CD4-positive, alpha-beta T cell treated with Interleukin-2 at 100 ng/mL for 4 hours (primary cell): ENCODE results near the gene C2orf68.
"Not testable (repeated sequence)": the region's sequence is repeated elsewhere in the genome, so short reads cannot be mapped to it uniquely, and the experiment has no call there.

Source experiments
- DNase-seq: peaks from one replicate; pipeline ENCODE4 v3.0.0-alpha.2; 2020; ENCODE audit warnings: low spot score

The C2orf68 gene

DNA sequence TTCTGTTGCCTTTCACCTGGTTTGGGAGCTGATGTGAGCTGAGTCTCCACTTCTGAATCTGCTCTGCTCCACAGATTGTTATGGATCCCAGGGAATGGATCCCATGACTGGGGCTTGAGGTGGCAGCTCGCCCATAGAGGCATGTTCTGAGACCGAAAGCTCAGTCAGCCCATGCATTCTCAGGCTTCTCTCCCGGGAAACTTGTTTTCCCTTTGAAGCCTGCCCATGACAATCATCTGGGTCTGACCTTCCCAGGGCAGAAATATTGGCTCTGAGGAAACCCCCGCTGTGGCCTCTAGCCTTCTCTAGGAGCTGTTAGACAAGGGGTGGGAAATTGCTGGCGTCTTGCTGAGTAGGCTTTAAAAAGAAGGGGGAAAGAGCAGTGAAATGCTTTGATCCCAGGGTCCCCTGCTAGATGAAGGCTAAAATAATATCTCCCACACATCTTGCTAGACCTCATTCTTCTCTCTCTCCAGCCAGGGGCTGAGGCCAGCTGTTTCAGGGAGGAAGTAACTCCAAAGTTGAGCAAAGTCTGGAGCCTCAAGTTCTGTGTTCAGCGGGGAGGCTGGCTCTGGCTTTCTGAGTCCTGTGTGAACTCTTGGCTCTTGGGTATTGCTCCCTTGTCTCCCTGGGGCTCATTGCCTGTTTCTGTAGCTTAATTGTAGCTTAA lies 32.5 kb downstream of the C2orf68 start:
- no peak for DNase-seq

DNA sequence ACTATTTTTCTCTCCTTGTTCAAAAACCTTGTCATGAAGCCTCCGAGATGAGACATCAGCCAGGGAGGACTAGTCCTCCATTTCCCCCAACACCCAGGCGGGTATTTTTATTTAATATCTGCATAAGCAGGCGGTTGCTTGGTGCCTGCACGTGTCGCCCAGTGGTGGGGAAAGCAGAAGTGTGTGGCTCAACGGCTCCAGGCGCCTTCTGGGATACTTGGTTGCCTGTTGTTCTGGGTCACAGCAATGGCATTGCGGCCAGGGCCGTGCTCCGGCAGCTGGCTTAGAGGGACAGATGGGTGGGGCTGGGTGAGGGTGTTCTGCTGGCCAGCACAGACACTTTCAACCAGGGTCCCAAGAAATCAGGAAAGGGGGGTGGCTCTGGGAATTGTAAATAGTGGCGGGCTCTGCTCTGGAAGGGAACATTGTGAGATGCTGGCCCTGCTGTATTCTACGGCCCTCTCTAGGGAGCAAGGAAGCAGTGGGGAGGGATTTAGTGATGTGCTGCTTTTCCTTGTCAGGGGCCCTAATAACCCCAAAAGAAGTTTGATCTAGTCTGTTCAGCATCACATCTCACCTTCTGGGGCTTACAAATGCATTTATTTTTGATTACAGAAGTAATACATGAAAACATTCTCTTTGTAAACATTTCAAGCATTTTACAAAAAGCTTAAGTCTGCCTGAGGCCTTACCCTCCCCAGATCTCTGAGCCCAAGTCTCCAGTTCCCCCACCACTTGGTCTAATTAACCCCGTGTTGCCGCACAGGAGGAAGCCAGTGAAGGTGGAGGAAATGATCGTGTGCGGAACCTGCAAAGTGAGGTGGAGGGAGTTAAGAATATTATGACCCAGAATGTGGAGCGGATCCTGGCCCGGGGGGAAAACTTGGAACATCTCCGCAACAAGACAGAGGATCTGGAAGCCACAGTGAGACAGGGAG lies 33.4 kb downstream of the C2orf68 start:
- no peak for DNase-seq

DNA sequence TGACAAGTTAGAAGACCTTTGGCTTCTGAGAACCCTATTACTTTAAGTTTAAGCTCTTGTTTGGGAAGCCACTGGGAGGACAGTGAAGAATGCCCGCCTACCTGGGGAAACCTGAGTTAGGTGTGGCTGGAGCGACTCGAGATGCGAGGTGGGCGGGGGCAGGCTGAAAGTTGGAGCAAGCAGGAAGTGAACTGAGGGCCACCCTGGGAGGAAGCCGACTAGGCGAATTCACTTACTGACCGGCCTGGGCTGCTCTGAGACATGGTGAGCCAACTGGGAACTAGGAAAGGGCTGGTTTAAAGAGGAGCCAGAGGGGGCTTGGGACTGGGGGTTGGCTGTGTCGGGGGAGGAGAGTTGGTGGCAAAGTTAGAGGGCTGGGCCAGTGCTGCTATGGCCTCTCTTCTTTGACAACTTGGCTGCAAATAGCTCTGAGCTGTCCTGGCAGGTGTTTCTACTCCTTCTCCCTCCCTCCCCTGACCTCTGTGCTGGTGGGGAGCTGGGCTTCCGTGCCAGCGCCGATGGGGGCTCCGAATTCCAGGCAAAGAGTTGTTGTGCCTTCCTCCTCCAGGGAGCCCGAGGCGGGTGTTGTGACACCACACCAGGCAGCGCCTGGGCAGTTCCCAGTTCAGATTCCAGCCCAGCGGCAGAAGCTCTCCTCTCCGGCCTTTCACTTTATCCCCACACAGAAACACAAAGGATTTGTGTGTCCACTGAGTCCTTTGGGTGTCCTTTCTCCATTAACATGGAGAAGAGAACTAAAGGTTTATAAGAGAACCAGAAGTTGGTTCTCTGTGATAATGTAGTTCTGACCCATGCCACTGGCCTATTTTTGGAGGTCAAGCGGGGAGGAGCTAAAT lies 34.3 kb downstream of the C2orf68 start, which contains the start of gene VAMP8:
VAMP8 (plus strand) TSS at position 201 of the 857 bp plus-strand sequence; CDS start at position 262, 61 bp downstream.
- peak; percentile 63 for DNase-seq

DNA sequence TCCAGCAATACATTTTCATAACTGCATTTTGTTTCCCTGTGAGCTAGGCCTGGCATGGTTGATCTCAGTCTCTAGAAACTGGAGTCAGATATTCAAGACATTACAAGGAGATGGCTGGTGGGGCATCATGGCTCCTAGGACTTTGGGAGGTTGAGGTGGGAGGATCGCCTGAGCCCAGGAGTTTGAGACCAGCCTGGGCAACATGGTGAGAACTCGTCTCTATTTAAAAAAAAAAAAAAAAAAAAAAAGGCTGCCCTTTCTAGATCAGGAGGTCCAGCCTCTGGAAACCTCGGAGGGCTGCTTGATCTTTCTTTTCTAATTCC lies 34.8 kb downstream of the C2orf68 start:
- DNase-seq = no peak

DNA sequence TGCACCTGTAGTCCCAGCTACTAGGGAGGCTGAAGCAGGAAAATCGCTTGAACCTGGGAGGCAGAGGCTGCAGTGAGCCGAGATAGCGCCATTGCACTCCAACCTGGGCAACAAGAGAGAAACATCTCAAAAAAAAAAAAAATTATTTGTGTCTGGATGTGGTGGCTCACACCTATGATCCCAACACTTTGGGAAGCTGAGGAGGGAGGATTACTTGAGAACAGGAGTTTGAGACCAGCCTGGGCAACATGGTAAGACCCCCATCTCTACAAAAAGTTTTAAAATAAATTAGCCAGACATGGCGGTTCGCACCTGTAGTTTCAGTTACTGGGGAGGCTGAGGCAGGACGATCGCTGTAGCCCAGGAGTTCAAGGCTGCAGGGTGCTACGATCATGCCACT lies 36.1 kb downstream of the C2orf68 start:
- no peak for DNase-seq

DNA sequence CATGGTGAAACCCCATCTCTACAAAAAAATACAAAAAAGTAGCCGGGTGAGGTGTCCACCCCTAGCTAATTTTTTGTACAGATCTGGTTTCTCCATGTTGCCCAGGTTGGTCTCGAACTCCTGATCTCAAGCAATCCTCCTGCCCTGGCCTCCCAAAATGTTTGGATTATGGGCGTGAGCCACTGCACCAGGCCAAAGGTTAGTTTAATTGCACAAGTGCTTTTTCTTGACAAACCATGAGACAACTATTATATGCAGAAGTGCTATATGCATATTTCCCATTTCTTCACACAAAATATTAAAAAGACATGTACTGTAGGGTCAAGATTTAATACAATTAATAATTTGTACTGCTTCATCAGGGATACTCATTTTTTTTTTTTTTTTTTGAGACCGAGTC lies 45.6 kb downstream of the C2orf68 start:
- DNase-seq = no peak

DNA sequence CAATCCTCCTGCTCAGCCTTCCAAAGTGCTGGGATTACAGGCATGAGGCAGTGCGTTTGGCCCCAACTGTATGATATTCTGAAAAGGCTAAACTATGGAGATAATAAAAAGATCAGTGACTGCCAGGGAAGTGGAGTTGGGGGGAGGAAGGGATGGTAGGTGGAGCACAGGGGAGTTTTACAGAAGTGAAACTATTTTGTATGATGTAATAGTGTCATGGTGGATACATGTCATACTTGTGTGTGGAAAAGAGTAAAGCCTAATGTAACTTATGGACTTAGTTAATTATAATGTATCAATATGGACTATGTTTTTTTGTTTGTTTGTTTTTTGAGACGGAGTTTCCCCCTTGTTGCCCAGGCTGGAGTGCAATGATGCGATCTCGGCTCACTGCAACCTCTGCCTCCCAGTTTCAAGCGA lies 47.7 kb downstream of the C2orf68 start:
- DNase-seq = no peak

DNA sequence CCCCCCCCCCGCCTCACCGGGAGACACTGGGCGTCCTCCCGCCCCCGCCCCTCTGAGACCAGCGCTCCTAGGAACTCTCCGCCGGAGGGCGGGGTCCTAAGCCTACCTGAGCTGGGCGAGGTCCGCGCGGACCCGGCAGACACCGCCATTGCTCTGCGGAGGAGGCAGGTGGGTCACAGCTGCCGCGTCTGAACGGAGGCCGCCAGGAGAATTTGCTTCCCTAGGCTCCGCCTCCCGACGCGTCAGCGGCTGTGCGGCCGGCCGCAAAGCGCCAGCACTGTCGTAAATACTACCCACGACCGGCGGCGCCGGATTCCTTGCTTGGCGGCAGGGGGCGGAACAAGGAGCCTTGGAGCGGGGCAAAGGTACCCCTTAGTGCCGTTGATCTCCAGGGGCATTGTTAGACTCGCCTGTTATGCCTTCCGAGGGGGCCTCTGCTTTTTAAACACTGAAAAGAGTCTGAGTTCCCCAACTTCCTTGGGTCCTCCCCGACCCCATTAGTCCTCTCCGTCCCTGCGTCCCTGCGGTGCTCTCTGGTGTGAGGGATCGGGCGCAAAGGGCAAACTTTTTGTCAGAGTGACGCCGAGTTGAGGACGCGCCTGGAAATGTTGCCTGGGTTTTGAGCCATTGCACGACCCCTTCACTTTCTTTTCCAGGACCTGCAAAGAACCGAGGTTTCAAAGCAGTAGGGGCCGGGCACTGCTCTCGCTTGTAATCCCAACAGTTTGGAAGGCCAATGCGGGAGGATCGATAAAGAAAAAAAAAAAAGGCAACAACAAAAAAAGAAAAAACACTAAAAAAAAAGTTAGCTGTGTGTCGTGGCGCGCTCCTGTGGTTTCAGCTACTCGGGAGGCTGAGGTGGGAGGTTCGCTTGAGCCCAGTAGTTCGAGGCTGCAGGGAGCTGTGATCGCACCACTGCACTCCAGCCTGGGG lies 50.3 kb downstream of the C2orf68 start, which contains the start of gene GGCX:
GGCX (minus strand) TSS at position 214 of the 933 bp plus-strand sequence; CDS start at position 149, 65 bp downstream.
- peak; percentile 95 for DNase-seq

DNA sequence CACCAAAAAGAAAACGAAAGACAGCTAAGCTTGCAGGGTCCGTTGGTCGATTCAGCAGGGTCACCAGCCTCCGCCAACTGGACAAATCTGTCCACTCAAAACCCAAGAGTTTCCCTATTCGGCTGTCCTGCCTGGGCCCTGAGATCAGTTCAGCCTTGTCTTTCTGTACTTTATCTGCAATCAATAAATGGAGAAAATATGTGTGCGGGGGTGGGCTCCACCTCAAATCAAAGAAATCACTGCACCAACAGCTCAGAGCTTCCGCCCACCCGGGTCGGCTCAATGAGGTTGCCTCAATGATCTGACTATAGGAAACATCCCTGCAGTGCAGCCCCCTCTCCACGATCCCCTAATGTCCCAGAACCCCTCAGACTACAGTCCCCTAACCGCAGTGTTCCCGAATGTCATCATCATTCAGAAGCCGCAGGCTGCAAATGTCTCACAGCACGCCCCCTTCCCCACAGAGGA lies 51.0 kb downstream of the C2orf68 start:
- no peak for DNase-seq

DNA sequence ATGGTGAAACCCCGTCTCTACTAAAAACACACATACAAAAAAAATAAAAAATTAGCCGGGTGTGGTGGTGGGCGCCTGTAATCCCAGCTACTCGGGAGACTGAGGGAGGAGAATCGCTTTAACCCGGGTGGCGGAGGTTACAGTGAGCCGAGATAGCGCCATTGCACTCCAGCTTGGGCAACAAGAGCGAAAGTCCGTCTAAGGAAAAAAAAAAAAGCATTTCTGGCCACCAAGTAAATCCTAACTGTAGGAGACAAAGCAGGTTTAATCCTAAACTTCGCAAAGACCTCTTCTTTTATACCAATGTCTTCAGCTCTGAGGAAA lies 51.5 kb downstream of the C2orf68 start:
- not testable (repeated sequence) for DNase-seq

DNA sequence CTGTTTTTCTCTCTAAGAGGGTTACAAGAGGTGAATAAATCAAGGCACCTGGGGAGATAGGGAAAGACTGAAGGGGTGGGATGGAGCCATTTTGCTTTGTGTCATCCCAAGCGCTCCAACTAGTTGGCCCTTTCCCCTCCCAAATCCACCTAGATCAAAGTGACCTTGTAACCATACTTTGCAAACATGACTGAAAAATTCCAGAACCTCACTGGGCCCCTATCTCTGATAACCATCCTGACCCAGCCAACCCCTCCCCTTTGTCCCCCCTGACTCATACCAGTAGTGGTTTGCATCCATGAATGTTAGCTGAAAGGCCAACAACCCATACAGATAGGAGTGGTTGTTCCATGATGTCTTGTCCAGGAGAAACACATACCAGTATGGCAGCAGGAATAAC lies 53.7 kb downstream of the C2orf68 start:
- no peak for DNase-seq

DNA sequence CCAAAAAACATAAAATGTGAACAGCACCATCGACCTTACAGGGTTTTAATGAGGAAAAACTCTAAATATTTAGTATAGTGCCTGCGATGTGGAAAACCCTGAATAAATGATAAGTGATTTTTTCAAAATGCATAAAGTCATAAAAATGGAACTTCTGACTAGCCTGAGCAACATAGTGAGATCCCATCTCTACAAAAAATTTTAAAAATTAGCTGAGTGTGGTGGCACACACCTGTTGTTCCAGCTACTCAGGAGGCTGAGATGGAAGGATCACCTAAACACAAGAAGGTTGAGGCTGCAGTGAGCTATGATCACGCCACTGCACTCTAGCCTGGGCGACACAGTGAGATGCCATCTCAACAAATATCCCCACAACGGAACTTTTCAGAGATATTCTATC lies 54.7 kb downstream of the C2orf68 start:
- no peak for DNase-seq
